ENCODE results near the gene ZNF263. TPM values are rescaled to one million over a fixed set of nuclear protein-coding genes. Genes with fewer than 3 reads are reported as not detected.
A peak's percentile ranks its signal among the peaks of the same experiment; 100 is the strongest.

The ZNF263 gene
- total and polyA plus RNA-seq, 2 of the 13 experiments (the other 11 are each of a cell fraction or from before 2014, with no cell fraction given), result 10.2 to 41.2 TPM

DNA sequence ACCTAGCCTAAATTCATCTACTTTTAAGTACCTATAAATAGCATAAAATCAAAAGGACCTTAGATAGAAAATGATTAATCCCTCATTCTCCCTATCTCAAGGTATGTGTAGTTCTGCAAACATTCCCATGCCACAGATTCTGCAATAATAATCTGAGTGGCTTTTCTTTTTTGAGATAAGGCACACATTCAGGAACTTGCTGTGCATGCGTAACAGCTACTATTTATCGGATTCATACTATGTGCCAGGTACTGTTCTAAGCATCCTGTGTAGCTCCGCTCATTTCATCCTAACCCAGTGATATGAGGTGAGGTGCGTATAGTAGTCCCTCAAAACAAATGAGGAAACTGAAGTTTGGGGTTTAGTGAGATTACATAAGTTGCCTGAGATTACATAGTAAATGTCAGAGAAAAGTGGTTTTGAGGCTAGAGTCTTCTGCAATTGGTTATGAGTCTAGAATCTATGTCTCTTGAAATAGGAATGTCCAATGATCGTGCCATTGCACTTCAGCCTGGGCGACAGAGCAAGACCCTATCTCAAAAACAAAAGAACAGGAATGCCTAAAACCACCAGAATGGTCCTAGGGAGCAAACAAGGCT lies 2.0 kb upstream of the ZNF263 start (continued):
- TF ChIP-seq PRDM15 (CRISPR knock-in tag; IDR thresholded peaks at IDR 0.05) (no peak), ZHX1 (CRISPR knock-in tag; IDR thresholded peaks at IDR 0.05; ENCODE audit: low read depth) (no peak), ZNF382 (CRISPR knock-in tag; IDR thresholded peaks at IDR 0.05; ENCODE audit: borderline replicate concordance) (no peak)

DNA sequence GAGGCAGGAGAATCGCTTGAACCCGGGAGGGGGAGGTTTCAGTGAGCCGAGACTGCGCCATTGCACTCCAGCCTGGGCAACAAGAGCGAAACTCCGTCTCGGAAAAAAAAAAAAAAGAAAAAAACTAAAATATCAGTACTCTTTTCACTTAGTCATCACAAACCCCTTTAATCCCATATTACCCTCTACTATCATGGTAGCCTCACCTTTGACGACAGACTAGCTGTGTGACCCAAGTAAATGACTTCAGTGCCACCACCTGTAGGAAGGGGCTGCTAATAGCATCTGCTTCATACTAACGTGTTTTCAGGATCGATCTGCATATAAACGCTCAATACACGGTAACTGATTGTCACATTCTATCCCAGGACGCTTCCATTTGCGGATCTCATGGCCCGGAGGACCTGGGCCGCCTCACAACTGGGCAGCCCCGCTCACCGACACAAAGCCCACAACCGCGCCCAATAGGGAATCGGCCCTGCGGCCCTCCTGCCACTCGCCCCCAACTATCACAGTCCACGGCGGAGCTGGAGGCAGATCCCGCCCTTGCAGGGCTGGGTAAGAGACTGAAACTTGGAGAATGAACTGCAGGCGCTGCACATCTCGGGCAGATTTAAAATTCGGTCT lies 1.1 kb upstream of the ZNF263 start:
- H3K27me3 ChIP-seq (ENCODE audit: control insufficient read depth in 1 of 2, insufficient read depth in 2 of 2, low read length in 2 of 2), result no peaks in the 10 kb centered on the region; a peak in 1 of 5 replicates
- no peak for TF ChIP-seq TAF1 (CRISPR knock-in tag; IDR thresholded peaks at IDR 0.05)
- 0 out of 2 replicates have a peak, but pooled peaks have one; percentile 68 for TF ChIP-seq ZNF597 (CRISPR knock-in tag; IDR thresholded peaks at IDR 0.05)
- 0 out of 2 replicates have a peak, but pooled peaks have one; percentile 56 for TF ChIP-seq RARG (CRISPR knock-in tag; IDR thresholded peaks at IDR 0.05; ENCODE audit: low read depth)
- no peak; the same call in 1 of the 2 replicates for TF ChIP-seq POLR2AphosphoS5 (IDR thresholded peaks at IDR 0.05; ENCODE audit: low read depth, low read length)
- TF ChIP-seq SALL2 (CRISPR knock-in tag; IDR thresholded peaks at IDR 0.05), result 0 out of 2 replicates have a peak, but pooled peaks have one; percentile 17
- no peak for TF ChIP-seq NR2F2 (IDR thresholded peaks at IDR 0.05; ENCODE audit: borderline replicate concordance, low read depth)
- TF ChIP-seq IRF2 (CRISPR knock-in tag; IDR thresholded peaks at IDR 0.05), result 0 out of 2 replicates have a peak, but pooled peaks have one; percentile 55
- TF ChIP-seq TBL1XR1 (IDR thresholded peaks at IDR 0.05; ENCODE audit: borderline replicate concordance, low read length, partially characterized antibody), result no peak

More for the DNA sequence above, 1.1 kb upstream of the ZNF263 start:
- Histone ChIP-seq H4K20me1 (ENCODE audit: insufficient read depth, low read length) (peaks cover 23% of the 10 kb centered on the region), H3K36me3 (replicated peaks in 1 of 2; ENCODE audit: control insufficient read depth in 1 of 2, insufficient read depth in 2 of 2, low read length in 2 of 2) (peaks cover 7 to 16% of the 10 kb centered on the region in 2 experiments), H2AFZ (ENCODE audit: low read length) (no peak overlapping the region), H3K27ac (ENCODE audit: extremely low read length, insufficient read depth, low read length) (peak overlapping the region; percentile 99), H3K9ac (ENCODE audit: insufficient read depth, low read depth, low read length) (peak overlapping the region; percentile 96), H3K9me3 (ENCODE audit: low read length) (no peaks in the 10 kb centered on the region), H3K4me3 (replicated peaks in 1 of 3; ENCODE audit: insufficient read depth in 1 of 3, low read depth in 2 of 3, low read length in 3 of 3) (peak overlapping the region; percentile 79 to 100 (median 99)), H3K4me1 (ENCODE audit: insufficient read depth, low read length) (peaks cover 45% of the 10 kb centered on the region), H3K4me2 (ENCODE audit: low read depth, low read length) (peak overlapping the region; percentile 84), H3K79me2 (ENCODE audit: insufficient read depth, low read length) (peaks cover 38% of the 10 kb centered on the region)
- WGBS (ENCODE audit: low lambda C conversion rate), result 32% methylated on average over 17 of the region's 29 CpGs
- intact Hi-C loops (cut with micrococcal nuclease; ENCODE audit: unreplicated experiment) (loop anchor here (1.0 to 2.0 kb wide), 3 partner anchors 17 to 119 kb away; partner anchors contain the start of genes ZNF174 and ZSCAN32), in situ Hi-C loops (cut with HindIII; ENCODE audit: extremely low pct_ligation_motif_present, low pct_unique_long_range_greater_than_20kb) (no loop called here)
- POLR2A ChIA-PET, result interaction anchor here (0.9 to 3.0 kb wide), 21 partner anchors 9 to 372 kb away, joined by 3 to 64 read pairs (median 6); partner anchors contain the start of genes CLUAP1, DNASE1, NAA60 and ZNF174
- ATAC-seq (peak; percentile 77), DNase-seq (ENCODE audit: low spot score) (peak; percentile 73), FAIRE-seq (no peak)
- BruUV-seq (replicated peaks), result no TSS peak
- CTCF ChIA-PET (ENCODE audit: low intra/inter-chr PET ratio, low total read pairs), result no interaction called here

All from HepG2 (cell line).